SK-N-SH (cell line): Measurements from ENCODE around the gene SIPA1L2. TPM values are rescaled to one million over a fixed set of nuclear protein-coding genes. Genes with fewer than 3 reads are reported as not detected.

ENCODE experiments used
- CTCF ChIA-PET: fragments of 300-600, 350-600 bp; formaldehyde crosslinking; extraction: SDS; loops from one replicate; lab custom pipeline; 2021; lab: Yijun Ruan, JAX
- POLR2A ChIA-PET: fragments of 350-600 bp; sonication (Branson Sonifier 250); formaldehyde crosslinking; extraction: SDS; loops from one replicate; lab custom pipeline; 2020; ENCODE audit warnings: antibody characterized with exemption, inconsistent platforms; lab: Yijun Ruan, JAX
- DNase-seq: peaks from one replicate; pipeline ENCODE4 v3.0.0; 2012
- H2AFZ ChIP-seq: fragments of 200-600 bp; sonication (generic); 2 replicates; pipeline ENCODE4 v1.8.1; 2016; ENCODE audit warnings: antibody characterized with exemption, mild to moderate bottlenecking, low read depth
- H3F3A ChIP-seq: fragments of 200-600 bp; sonication (generic); replicated peaks from 2 replicates; pipeline ENCODE3; 2016; ENCODE audit warnings: antibody characterized with exemption, mild to moderate bottlenecking; ENCODE audit not compliant: insufficient read depth
- H3K27ac ChIP-seq, 2 experiments: fragments of 200-500 bp in 1 of 2; fragments of 200-600 bp in 1 of 2; sonication (Bioruptor generic) in 1 of 2; sonication (generic), shearing (Covaris generic) in 1 of 2; 2 replicates each; pipeline versions ENCODE4 v1.5.1 to v1.6.1; 2014 to 2016; ENCODE audit warnings: low read depth in 2 of 2, inconsistent platforms in 1 of 2, low read length in 1 of 2, mild to moderate bottlenecking in 1 of 2, mixed read lengths in 1 of 2
- H3K27me3 ChIP-seq: fragments of 200-600 bp; sonication (generic), shearing (Covaris generic); 2 replicates; pipeline ENCODE4 v1.6.1; 2016; ENCODE audit warnings: mixed run types; ENCODE audit not compliant: insufficient read depth
- H3K36me3 ChIP-seq, 2 experiments: fragments of 200-500 bp in 1 of 2; fragments of 200-600 bp in 1 of 2; sonication (Bioruptor generic) in 1 of 2; sonication (generic) in 1 of 2; replicated peaks in 1 of 2; 2 replicates each; pipeline versions ENCODE3 to v1.5.1; 2014 to 2016; ENCODE audit warnings: low read length in 1 of 2, mild to moderate bottlenecking in 1 of 2; ENCODE audit not compliant: insufficient read depth in 2 of 2, control insufficient read depth in 1 of 2
- H3K4me1 ChIP-seq, 2 experiments: fragments of 200-500 bp in 1 of 2; fragments of 200-600 bp in 1 of 2; sonication (Bioruptor generic) in 1 of 2; sonication (generic), shearing (Covaris generic) in 1 of 2; 2 replicates each; pipeline versions ENCODE4 v1.5.1 to v1.6.1; 2014 to 2016; ENCODE audit warnings: low read depth in 1 of 2, low read length in 1 of 2, mixed run types in 1 of 2; ENCODE audit not compliant: insufficient read depth in 2 of 2, control insufficient read depth in 1 of 2
- H3K4me2 ChIP-seq: fragments of 200-600 bp; sonication (generic), shearing (Covaris generic); 2 replicates; pipeline ENCODE4 v1.6.1; 2017; ENCODE audit warnings: mixed run types
- H3K4me3 ChIP-seq, 2 experiments: fragments of 200-500 bp in 1 of 2; fragments of 200-600 bp in 1 of 2; sonication (Bioruptor generic) in 1 of 2; sonication (generic), shearing (Covaris generic) in 1 of 2; 2 replicates each; pipeline versions ENCODE4 v1.5.1 to v1.8.1; 2014 to 2016; ENCODE audit warnings: low read depth in 2 of 2, inconsistent platforms in 1 of 2, low read length in 1 of 2, mild to moderate bottlenecking in 1 of 2, mixed read lengths in 1 of 2, moderate library complexity in 1 of 2
- H3K79me2 ChIP-seq: fragments of 200-600 bp; sonication (generic); 2 replicates; pipeline ENCODE4 v1.8.1; 2017; ENCODE audit warnings: mild to moderate bottlenecking; ENCODE audit not compliant: insufficient read depth
- H3K9ac ChIP-seq: fragments of 200-600 bp; sonication (generic); 2 replicates; pipeline ENCODE4 v1.6.1; 2017; ENCODE audit warnings: mixed run types
- H3K9me2 ChIP-seq: fragments of 200-600 bp; sonication (generic); 2 replicates; pipeline ENCODE4 v1.6.1; 2017; ENCODE audit warnings: mixed run types
- H3K9me3 ChIP-seq: fragments of 200-600 bp; sonication (generic); 2 replicates; pipeline ENCODE4 v1.6.1; 2017; ENCODE audit warnings: mixed run types, mild to moderate bottlenecking, moderate library complexity
- H4K20me1 ChIP-seq: fragments of 200-600 bp; sonication (generic); 2 replicates; pipeline ENCODE4 v1.6.1; 2017; ENCODE audit warnings: mild to moderate bottlenecking, mixed run types; ENCODE audit not compliant: insufficient read depth
- EP300 ChIP-seq, 2 experiments: IDR thresholded peaks; 2 replicates each; pipeline versions ENCODE4 v1.4.0 to v1.6.1; 2012; ENCODE audit warnings: borderline replicate concordance in 1 of 2, low read depth in 1 of 2, low read length in 1 of 2
- EZH2phosphoT487 ChIP-seq: fragments of 200-600 bp; sonication (generic); IDR thresholded peaks from 2 replicates; pipeline ENCODE4 v1.6.1; 2017; ENCODE audit warnings: low read depth, mixed run types, mild to moderate bottlenecking, antibody characterized with exemption, moderate library complexity, borderline replicate concordance
- FOSL2 ChIP-seq: IDR thresholded peaks from 2 replicates; pipeline ENCODE4 v1.4.0; 2012; ENCODE audit warnings: low read depth, mild to moderate bottlenecking, moderate library complexity, borderline replicate concordance
- FOXJ3 ChIP-seq: sonication (generic); formaldehyde crosslinking; IDR thresholded peaks from 2 replicates; pipeline ENCODE4 v1.5.1; 2020; ENCODE audit warnings: mild to moderate bottlenecking, missing genetic modification reagents
- MAX ChIP-seq: IDR thresholded peaks from 2 replicates; pipeline ENCODE4 v1.4.0; 2012; ENCODE audit warnings: low read depth
- MEF2A ChIP-seq: IDR thresholded peaks from 2 replicates; pipeline ENCODE4 v1.4.0; 2012; ENCODE audit warnings: low read depth, borderline replicate concordance
- NFIC ChIP-seq: IDR thresholded peaks from 2 replicates; pipeline ENCODE4 v1.4.0; 2012; ENCODE audit warnings: borderline replicate concordance
- PBX3 ChIP-seq: IDR thresholded peaks from 2 replicates; pipeline ENCODE4; 2012
- RCOR1 ChIP-seq: fragments of 150-350 bp; IDR thresholded peaks from 2 replicates; pipeline ENCODE4 v1.6.1; 2017; ENCODE audit warnings: antibody characterized with exemption, low read length
- REST ChIP-seq: IDR thresholded peaks from 2 replicates; pipeline ENCODE4 v1.6.1; 2012; ENCODE audit warnings: mild to moderate bottlenecking, low read depth, low read length, moderate library complexity
- RFX5 ChIP-seq: IDR thresholded peaks from 2 replicates; pipeline ENCODE4 v1.6.1; 2012; ENCODE audit warnings: mild to moderate bottlenecking, improper control_type of control experiment, low read length
- RXRA ChIP-seq: IDR thresholded peaks from 2 replicates; pipeline ENCODE4 v1.4.0; 2012; ENCODE audit warnings: low read depth, mild to moderate bottlenecking, borderline replicate concordance
- TCF12 ChIP-seq: IDR thresholded peaks from 2 replicates; pipeline ENCODE4 v1.4.0; 2012
- TEAD4 ChIP-seq: IDR thresholded peaks from 2 replicates; pipeline ENCODE4 v1.4.0; 2012; ENCODE audit warnings: mild to moderate bottlenecking, borderline replicate concordance; ENCODE audit not compliant: insufficient read depth
- USF2 ChIP-seq: fragments of 150-350 bp; IDR thresholded peaks from 2 replicates; pipeline ENCODE4 v1.6.1; 2017; ENCODE audit warnings: antibody characterized with exemption, low read length, low read depth, borderline replicate concordance
- ZBTB33 ChIP-seq: IDR thresholded peaks from 2 replicates; pipeline ENCODE4 v1.4.0; 2012; ENCODE audit warnings: low read depth, borderline replicate concordance
- WGBS: methylation state at CpG from one replicate; pipeline ENCODE4 v1.1.6; 2017; ENCODE audit warnings: low lambda C conversion rate; 5-methylcytosine and 5-hydroxymethylcytosine counted together
- polyA plus RNA-seq, 3 experiments: library from polyadenylated mRNA; depleted of rRNA; stranded (reverse); fragments of >200 nt; gene quantifications; 2 replicates each; pipeline ENCODE4 v1.2.3, GENCODE V29; 2012

The SIPA1L2 gene
- polyA plus RNA-seq, 1 of the 3 experiments (the other 2 are of a cell fraction) = 0.48 TPM

- Histone ChIP-seq H3K4me1 (no peaks in the 10 kb centered on the region), H3K4me3 (no peak overlapping the region), H4K20me1 (no peaks in the 10 kb centered on the region), H3K4me2 (no peak overlapping the region), H3K79me2 (no peaks in the 10 kb centered on the region), H3F3A (no peaks in the 10 kb centered on the region), H3K27ac (no peak overlapping the region), H3K9me2 (no peaks in the 10 kb centered on the region), H3K36me3 (no peaks in the 10 kb centered on the region), H3K9me3 (no peaks in the 10 kb centered on the region), H2AFZ (no peak overlapping the region), H3K27me3 (no peaks in the 10 kb centered on the region), H3K9ac (no peak overlapping the region)
- WGBS = 37% methylated on average over 1 of the region's 1 CpG
- ChIA-PET POLR2A (no interaction called here), CTCF (interaction anchor here (1.1 kb wide), 1 partner anchor 13 kb away, joined by 4 read pairs; no protein-coding TSS in a partner anchor)
- TF ChIP-seq RCOR1 = no peak
- no peak for TF ChIP-seq REST
- no peak for TF ChIP-seq ZBTB33
- TF ChIP-seq RFX5 = no peak
- TF ChIP-seq MEF2A = no peak
- no peak for TF ChIP-seq FOXJ3
- TF ChIP-seq RXRA = no peak
- no peak for DNase-seq
Observed at GRCh38 chr1:232644209-232644608, 14.3 kb upstream of the SIPA1L2 start.

- H3F3A ChIP-seq = no peaks in the 10 kb centered on the region
- H3K9me2 ChIP-seq = no peaks in the 10 kb centered on the region
- POLR2A ChIA-PET = no interaction called here
- no peaks in the 10 kb centered on the region for H4K20me1 ChIP-seq
- no peaks in the 10 kb centered on the region for H3K4me1 ChIP-seq
- no peak overlapping the region for H2AFZ ChIP-seq
- DNase-seq = no peak
- H3K27ac ChIP-seq = no peak overlapping the region
- CTCF ChIA-PET = no interaction called here
- H3K27me3 ChIP-seq = no peaks in the 10 kb centered on the region
- H3K36me3 ChIP-seq = no peaks in the 10 kb centered on the region
- H3K9ac ChIP-seq = no peak overlapping the region
- H3K9me3 ChIP-seq = no peaks in the 10 kb centered on the region
- H3K79me2 ChIP-seq = no peaks in the 10 kb centered on the region
- H3K4me2 ChIP-seq = no peak overlapping the region
- no peak overlapping the region for H3K4me3 ChIP-seq
- TF ChIP-seq NFIC (no peak), MEF2A (no peak), TEAD4 (no peak), TCF12 (no peak), EP300 (IDR thresholded peaks at IDR 0.05; ENCODE audit: borderline replicate concordance in 1 of 2, low read depth in 1 of 2, low read length in 1 of 2) (no peak), MAX (no peak), PBX3 (no peak), USF2 (no peak), FOSL2 (no peak), RXRA (no peak), EZH2phosphoT487 (no peak), REST (no peak)
Observed at GRCh38 chr1:232643251-232643650, 13.3 kb upstream of the SIPA1L2 start.
